PC-9 (cell line): ENCODE measurements around the gene ATXN1. TPM values are rescaled to one million over a fixed set of nuclear protein-coding genes. Genes with fewer than 3 reads are reported as not detected.
"Not testable (repeated sequence)": the region's sequence is repeated elsewhere in the genome, so short reads cannot be mapped to it uniquely, and the experiment has no call there.

ENCODE experiments used
- BruUV-seq: library from RNA; stranded (reverse); fragments of 400-500 nt; replicated peaks from 2 replicates; lab custom pipeline; 2021; lab: Mats Ljungman, UMichigan
- CTCF ChIA-PET: fragments of 300-600 bp; sonication (Branson Sonifier 250); formaldehyde crosslinking; loops from one replicate; lab custom pipeline; 2022; ENCODE audit warnings: antibody characterized with exemption; lab: Charles Lee
- POLR2A ChIA-PET: fragments of 300-600 bp; sonication (Branson Sonifier 250); formaldehyde crosslinking; loops from one replicate; lab custom pipeline; 2022; ENCODE audit warnings: antibody characterized with exemption; ENCODE audit not compliant: unreplicated experiment; lab: Charles Lee
- DNase-seq, 2 experiments: peaks; one replicate each; pipeline versions ENCODE4 v3.0.0 to v3.0.0-alpha.2; 2015 to 2022; ENCODE audit warnings: mixed read lengths in 1 of 2
- H2AFZ ChIP-seq: fragments of 200-600 bp; sonication (generic); 2 replicates; pipeline ENCODE4 v1.8.1; 2017; ENCODE audit warnings: antibody characterized with exemption
- H3F3A ChIP-seq: fragments of 200-600 bp; sonication (generic); 2 replicates; pipeline ENCODE4 v1.8.1; 2017; ENCODE audit warnings: antibody characterized with exemption, mild to moderate bottlenecking, low read depth; ENCODE audit not compliant: insufficient read depth
- H3K27ac ChIP-seq: fragments of 200-600 bp; sonication (generic); 2 replicates; pipeline ENCODE4 v1.6.1; 2016; ENCODE audit warnings: mixed run types
- H3K27me3 ChIP-seq: fragments of 200-600 bp; sonication (generic); 2 replicates; pipeline ENCODE4 v1.6.1; 2016; ENCODE audit warnings: low read depth, mixed run types; ENCODE audit not compliant: insufficient read depth
- H3K36me3 ChIP-seq: fragments of 200-600 bp; sonication (generic); 2 replicates; pipeline ENCODE4 v1.6.1; 2016; ENCODE audit warnings: low read depth, mixed run types
- H3K4me1 ChIP-seq: fragments of 200-600 bp; sonication (generic); replicated peaks from 2 replicates; pipeline ENCODE4 v1.6.1; 2016; ENCODE audit warnings: mixed run types; ENCODE audit not compliant: insufficient read depth
- H3K4me2 ChIP-seq: fragments of 200-600 bp; sonication (generic); 2 replicates; pipeline ENCODE4 v1.6.1; 2017; ENCODE audit warnings: mixed run types
- H3K4me3 ChIP-seq: fragments of 200-600 bp; sonication (generic); 2 replicates; pipeline ENCODE4 v1.6.1; 2016; ENCODE audit warnings: mixed run types
- H3K79me2 ChIP-seq: fragments of 200-600 bp; sonication (generic); 2 replicates; pipeline ENCODE4 v1.6.1; 2017; ENCODE audit warnings: low read depth, mixed run types
- H3K9me2 ChIP-seq: fragments of 200-600 bp; sonication (generic); 2 replicates; pipeline ENCODE4 v1.8.1; 2017; ENCODE audit warnings: mild to moderate bottlenecking; ENCODE audit not compliant: insufficient read depth
- H3K9me3 ChIP-seq: fragments of 200-600 bp; sonication (generic); 2 replicates; pipeline ENCODE4 v1.8.1; 2016; ENCODE audit warnings: low read depth; ENCODE audit not compliant: insufficient read depth
- H4K20me1 ChIP-seq: fragments of 200-600 bp; sonication (generic); 2 replicates; pipeline ENCODE4 v1.8.1; 2017; ENCODE audit not compliant: insufficient read depth
- CTCF ChIP-seq: fragments of 200-600 bp; sonication (generic); conservative IDR thresholded peaks from 2 replicates; pipeline ENCODE4 v1.6.1; 2017; ENCODE audit warnings: mixed run types, antibody characterized with exemption, mild to moderate bottlenecking, moderate library complexity
- EZH2 ChIP-seq: fragments of 200-600 bp; sonication (generic); IDR thresholded peaks from 2 replicates; pipeline ENCODE4 v1.8.0; 2017; ENCODE audit warnings: antibody characterized with exemption, low read depth
- intact Hi-C: fragments of 100-400 bp; cut with micrococcal nuclease; formaldehyde crosslinking; loops from one replicate; pipeline ENCODE4 v1.10.0; 2022; ENCODE audit not compliant: unreplicated experiment
- total RNA-seq: library from RNA; stranded (reverse); gene quantifications from 2 replicates; pipeline ENCODE4 v1.2.3, GENCODE V29; 2021

Gene ATXN1
- total RNA-seq, 1 experiment from 2014 or later, result 42.7 TPM

- Histone ChIP-seq H3K27me3 (no peaks in the 10 kb centered on the region), H3K4me3 (no peak overlapping the region), H3K79me2 (no peaks in the 10 kb centered on the region), H3K4me2 (no peak overlapping the region), H3F3A (no peaks in the 10 kb centered on the region), H3K9me2 (no peaks in the 10 kb centered on the region), H3K9me3 (no peaks in the 10 kb centered on the region), H3K27ac (no peak overlapping the region), H3K36me3 (no peaks in the 10 kb centered on the region), H4K20me1 (no peaks in the 10 kb centered on the region), H3K4me1 (no peaks in the 10 kb centered on the region), H2AFZ (no peak overlapping the region)
- no peak for TF ChIP-seq CTCF
- no peak for TF ChIP-seq EZH2
- CTCF ChIA-PET, result no interaction called here
- intact Hi-C loops, result no loop called here
- BruUV-seq, result no TSS peak
- no peak for DNase-seq
- POLR2A ChIA-PET, result no interaction called here
Measured at GRCh38 chr6:16388488-16388887, 372.8 kb downstream of the ATXN1 start.

- TF ChIP-seq CTCF (no peak), EZH2 (no peak)
- Histone ChIP-seq H3K36me3 (no peaks in the 10 kb centered on the region), H4K20me1 (no peaks in the 10 kb centered on the region), H3K4me1 (no peaks in the 10 kb centered on the region), H2AFZ (no peak overlapping the region), H3K9me2 (no peaks in the 10 kb centered on the region), H3K79me2 (no peaks in the 10 kb centered on the region), H3F3A (no peaks in the 10 kb centered on the region), H3K27ac (no peak overlapping the region), H3K27me3 (no peaks in the 10 kb centered on the region), H3K4me3 (no peak overlapping the region), H3K9me3 (no peaks in the 10 kb centered on the region), H3K4me2 (no peak overlapping the region)
- POLR2A ChIA-PET, result interaction anchor here (0.7 kb wide), 1 partner anchor 593 kb away, joined by 6 read pairs; no protein-coding TSS in a partner anchor
- DNase-seq, result no peak
- intact Hi-C loops, result no loop called here
- CTCF ChIA-PET, result no interaction called here
- no TSS peak for BruUV-seq
Measured at GRCh38 chr6:16386057-16386456, 375.2 kb downstream of the ATXN1 start.

GRCh38 chr6:16383607-16384206 lies 377.6 kb downstream of the ATXN1 start:
- Histone ChIP-seq H3K9me2 (no peaks in the 10 kb centered on the region), H3K27ac (no peak overlapping the region), H4K20me1 (no peaks in the 10 kb centered on the region), H3K4me2 (no peak overlapping the region), H3K4me1 (no peaks in the 10 kb centered on the region), H3K27me3 (no peaks in the 10 kb centered on the region), H3K36me3 (no peaks in the 10 kb centered on the region), H3F3A (no peaks in the 10 kb centered on the region), H3K4me3 (no peak overlapping the region), H3K9me3 (no peaks in the 10 kb centered on the region), H2AFZ (no peak overlapping the region), H3K79me2 (no peaks in the 10 kb centered on the region)
- CTCF ChIA-PET, result no interaction called here
- BruUV-seq, result no TSS peak
- intact Hi-C loops, result no loop called here
- POLR2A ChIA-PET, result interaction anchor here (0.6 kb wide), 1 partner anchor 1718 kb away, joined by 5 read pairs; no protein-coding TSS in a partner anchor
- TF ChIP-seq EZH2 (no peak), CTCF (no peak)
- no peak for DNase-seq

GRCh38 chr6:16381968-16382367 lies 379.3 kb downstream of the ATXN1 start:
- H3K9me2 ChIP-seq, H4K20me1 ChIP-seq, H3K4me2 ChIP-seq, H3K36me3 ChIP-seq, H3K9me3 ChIP-seq, H3K27ac ChIP-seq, H3F3A ChIP-seq, H2AFZ ChIP-seq, H3K4me1 ChIP-seq, BruUV-seq, H3K4me3 ChIP-seq, H3K79me2 ChIP-seq, H3K27me3 ChIP-seq, POLR2A ChIA-PET, DNase-seq, CTCF ChIA-PET, intact Hi-C loops: not testable (repeated sequence)
